Ishikawa (cell line): ENCODE results near the gene RASSF5.

Experiments used
- CEBPB ChIP-seq: IDR thresholded peaks from 2 replicates; pipeline ENCODE4 v1.6.1; 2012
- CREB1 ChIP-seq: IDR thresholded peaks from 2 replicates; pipeline ENCODE4 v1.6.1; 2012; ENCODE audit warnings: low read depth
- EGR1 ChIP-seq: IDR thresholded peaks from 2 replicates; pipeline ENCODE4 v1.6.1; 2012
- EP300 ChIP-seq: IDR thresholded peaks from 2 replicates; pipeline ENCODE4 v1.6.1; 2012; ENCODE audit warnings: borderline replicate concordance
- FOXM1 ChIP-seq: IDR thresholded peaks from 2 replicates; pipeline ENCODE4 v1.6.1; 2012; ENCODE audit warnings: low read depth, borderline replicate concordance
- NFIC ChIP-seq: IDR thresholded peaks from 2 replicates; pipeline ENCODE4 v1.6.1; 2012
- TAF1 ChIP-seq: IDR thresholded peaks from 2 replicates; pipeline ENCODE4 v1.6.1; 2012; ENCODE audit warnings: low read depth, mild to moderate bottlenecking
- TCF12 ChIP-seq: IDR thresholded peaks from 2 replicates; pipeline ENCODE4 v1.6.1; 2012; ENCODE audit warnings: low read depth
- TEAD4 ChIP-seq: IDR thresholded peaks from 2 replicates; pipeline ENCODE4 v1.6.1; 2012
- USF1 ChIP-seq: IDR thresholded peaks from 2 replicates; pipeline ENCODE4 v1.6.1; 2012
- YY1 ChIP-seq: IDR thresholded peaks from 2 replicates; pipeline ENCODE4 v1.6.1; 2012; ENCODE audit warnings: low read depth
- TF ChIP-seq, protein P1 (sequence below): IDR thresholded peaks from 2 replicates; pipeline ENCODE4 v1.6.1; 2012; ENCODE audit warnings: low read depth, mild to moderate bottlenecking
- TF ChIP-seq, protein P2 (sequence below): IDR thresholded peaks from 2 replicates; pipeline ENCODE4 v1.6.1; 2012

- no peak for TF ChIP-seq TAF1
- TF ChIP-seq YY1, result no peak
- no peak for TF ChIP-seq EP300
- TF ChIP-seq, protein P1, sequence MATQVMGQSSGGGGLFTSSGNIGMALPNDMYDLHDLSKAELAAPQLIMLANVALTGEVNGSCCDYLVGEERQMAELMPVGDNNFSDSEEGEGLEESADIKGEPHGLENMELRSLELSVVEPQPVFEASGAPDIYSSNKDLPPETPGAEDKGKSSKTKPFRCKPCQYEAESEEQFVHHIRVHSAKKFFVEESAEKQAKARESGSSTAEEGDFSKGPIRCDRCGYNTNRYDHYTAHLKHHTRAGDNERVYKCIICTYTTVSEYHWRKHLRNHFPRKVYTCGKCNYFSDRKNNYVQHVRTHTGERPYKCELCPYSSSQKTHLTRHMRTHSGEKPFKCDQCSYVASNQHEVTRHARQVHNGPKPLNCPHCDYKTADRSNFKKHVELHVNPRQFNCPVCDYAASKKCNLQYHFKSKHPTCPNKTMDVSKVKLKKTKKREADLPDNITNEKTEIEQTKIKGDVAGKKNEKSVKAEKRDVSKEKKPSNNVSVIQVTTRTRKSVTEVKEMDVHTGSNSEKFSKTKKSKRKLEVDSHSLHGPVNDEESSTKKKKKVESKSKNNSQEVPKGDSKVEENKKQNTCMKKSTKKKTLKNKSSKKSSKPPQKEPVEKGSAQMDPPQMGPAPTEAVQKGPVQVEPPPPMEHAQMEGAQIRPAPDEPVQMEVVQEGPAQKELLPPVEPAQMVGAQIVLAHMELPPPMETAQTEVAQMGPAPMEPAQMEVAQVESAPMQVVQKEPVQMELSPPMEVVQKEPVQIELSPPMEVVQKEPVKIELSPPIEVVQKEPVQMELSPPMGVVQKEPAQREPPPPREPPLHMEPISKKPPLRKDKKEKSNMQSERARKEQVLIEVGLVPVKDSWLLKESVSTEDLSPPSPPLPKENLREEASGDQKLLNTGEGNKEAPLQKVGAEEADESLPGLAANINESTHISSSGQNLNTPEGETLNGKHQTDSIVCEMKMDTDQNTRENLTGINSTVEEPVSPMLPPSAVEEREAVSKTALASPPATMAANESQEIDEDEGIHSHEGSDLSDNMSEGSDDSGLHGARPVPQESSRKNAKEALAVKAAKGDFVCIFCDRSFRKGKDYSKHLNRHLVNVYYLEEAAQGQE, result no peak
- no peak for TF ChIP-seq FOXM1
- TF ChIP-seq TEAD4, result no peak
- TF ChIP-seq, protein P2, sequence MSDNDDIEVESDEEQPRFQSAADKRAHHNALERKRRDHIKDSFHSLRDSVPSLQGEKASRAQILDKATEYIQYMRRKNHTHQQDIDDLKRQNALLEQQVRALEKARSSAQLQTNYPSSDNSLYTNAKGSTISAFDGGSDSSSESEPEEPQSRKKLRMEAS, result no peak
- no peak for TF ChIP-seq CEBPB
- no peak for TF ChIP-seq TCF12
- no peak for TF ChIP-seq NFIC
- TF ChIP-seq EGR1, result no peak
- no peak for TF ChIP-seq USF1
- no peak for TF ChIP-seq CREB1
Observed at GRCh38 chr1:206633708-206634121, 126.4 kb downstream of the RASSF5 start.
